ENCODE data around the gene LRRC37A2.
A peak's percentile ranks its signal among the peaks of the same experiment; 100 is the strongest.
"Not testable (repeated sequence)": the region's sequence is repeated elsewhere in the genome, so short reads cannot be mapped to it uniquely, and the experiment has no call there.

Gene LRRC37A2

GRCh38 chr17:46512168-46512567, at the start of gene LRRC37A2:
Gene LRRC37A2, plus strand, starts transcription at chr17:46512468. Its CDS starts 245 bp downstream, at chr17:46512713.
- DNase-seq (ENCODE audit: low read depth in 2 of 2) = not testable (repeated sequence)

- DNase-seq (ENCODE audit: low read depth in 2 of 2) = not testable (repeated sequence)
Measured at GRCh38 chr17:46467618-46468017, 44.6 kb upstream of the LRRC37A2 start.

- DNase-seq (ENCODE audit: low read depth in 2 of 2) = not testable (repeated sequence)
Measured at GRCh38 chr17:46474489-46474888, 37.8 kb upstream of the LRRC37A2 start.

GRCh38 chr17:46475583-46475982, 36.7 kb upstream of the LRRC37A2 start:
- not testable (repeated sequence) for DNase-seq (ENCODE audit: low read depth in 2 of 2)

GRCh38 chr17:46478823-46479222, 33.4 kb upstream of the LRRC37A2 start:
- DNase-seq (ENCODE audit: low read depth in 2 of 2) = not testable (repeated sequence)

GRCh38 chr17:46481310-46481709, 31.0 kb upstream of the LRRC37A2 start:
- DNase-seq (ENCODE audit: low read depth in 2 of 2) = not testable (repeated sequence)

- not testable (repeated sequence) for DNase-seq (ENCODE audit: low read depth in 2 of 2)
Measured at GRCh38 chr17:46492021-46492420, 20.2 kb upstream of the LRRC37A2 start.

- DNase-seq (ENCODE audit: low read depth in 2 of 2) = not testable (repeated sequence)
Measured at GRCh38 chr17:46499437-46500139, 12.7 kb upstream of the LRRC37A2 start.

GRCh38 chr17:46505896-46506295, 6.4 kb upstream of the LRRC37A2 start:
- DNase-seq (ENCODE audit: low read depth in 2 of 2) = not testable (repeated sequence)

GRCh38 chr17:46534716-46535115, 22.4 kb downstream of the LRRC37A2 start:
- DNase-seq (ENCODE audit: low read depth in 2 of 2) = not testable (repeated sequence)

GRCh38 chr17:46548607-46549006, 36.3 kb downstream of the LRRC37A2 start:
- DNase-seq (ENCODE audit: low read depth in 2 of 2) = not testable (repeated sequence)

- not testable (repeated sequence) for DNase-seq (ENCODE audit: low read depth in 2 of 2)
Measured at GRCh38 chr17:46559155-46559554, 46.9 kb downstream of the LRRC37A2 start.

- not testable (repeated sequence) for DNase-seq (ENCODE audit: low read depth in 2 of 2)
Measured at GRCh38 chr17:46560048-46560447, 47.8 kb downstream of the LRRC37A2 start.

GRCh38 chr17:46566284-46566683, 54.0 kb downstream of the LRRC37A2 start:
- not testable (repeated sequence) for DNase-seq (ENCODE audit: low read depth in 2 of 2)

GRCh38 chr17:46566980-46567379, 54.7 kb downstream of the LRRC37A2 start:
- not testable (repeated sequence) for DNase-seq (ENCODE audit: low read depth in 2 of 2)

- not testable (repeated sequence) for DNase-seq (ENCODE audit: low read depth in 2 of 2)
Measured at GRCh38 chr17:46571796-46572195, 59.5 kb downstream of the LRRC37A2 start.

- DNase-seq (ENCODE audit: low read depth in 2 of 2) = peak; percentile 48 to 68
Measured at GRCh38 chr17:46579083-46580075, 67.1 kb downstream of the LRRC37A2 start, which contains the start of gene ARL17A. Gene ARL17A, minus strand, starts transcription at chr17:46579691. Its CDS starts 3,369 bp downstream, at chr17:46576322.

- DNase-seq (ENCODE audit: low read depth in 2 of 2) = not testable (repeated sequence)
Measured at GRCh38 chr17:46580082-46580481, 67.8 kb downstream of the LRRC37A2 start.

GRCh38 chr17:46585444-46585843, 73.2 kb downstream of the LRRC37A2 start:
- not testable (repeated sequence) for DNase-seq (ENCODE audit: low read depth in 2 of 2)

- not testable (repeated sequence) for DNase-seq (ENCODE audit: low read depth in 2 of 2)
Measured at GRCh38 chr17:46590157-46591146, 78.2 kb downstream of the LRRC37A2 start, which contains the start of gene NSF. Gene NSF, plus strand, starts transcription at chr17:46590669. Its CDS starts 107 bp downstream, at chr17:46590776.

- not testable (repeated sequence) for DNase-seq (ENCODE audit: low read depth in 2 of 2)
Measured at GRCh38 chr17:46591332-46591731, 79.1 kb downstream of the LRRC37A2 start.

Data from stimulated activated CD8-positive, alpha-beta memory T cell treated with anti-CD3 and anti-CD28 coated beads, Interleukin-15, amount 100 ng/mL, for 4 hours (primary cell).